Trophoblast cell (in vitro differentiated cells and primary cell): Measurements from ENCODE around the gene RFX2.
"Not testable (repeated sequence)": the region's sequence is repeated elsewhere in the genome, so short reads cannot be mapped to it uniquely, and the experiment has no call there.

Experiments used
- DNase-seq, 2 donors: peaks; one replicate each; pipeline ENCODE4 v3.0.0-alpha.2; 2016
- H2AFZ ChIP-seq: 2 replicates; pipeline ENCODE4 v1.6.1; 2013; ENCODE audit warnings: low read length, moderate library complexity, mild to moderate bottlenecking; ENCODE audit not compliant: insufficient read depth, poor library complexity
- H2AK5ac ChIP-seq: 2 replicates; pipeline ENCODE4 v1.6.1; 2013; ENCODE audit warnings: mild to moderate bottlenecking, low read length
- H2BK120ac ChIP-seq: 2 replicates; pipeline ENCODE4 v1.6.1; 2013; ENCODE audit warnings: low read length, mild to moderate bottlenecking, moderate library complexity; ENCODE audit not compliant: insufficient read depth, poor library complexity
- H2BK12ac ChIP-seq: 2 replicates; pipeline ENCODE4 v1.6.1; 2013; ENCODE audit warnings: mild to moderate bottlenecking, low read length, moderate library complexity
- H2BK5ac ChIP-seq: 2 replicates; pipeline ENCODE4 v1.6.1; 2013; ENCODE audit warnings: low read length, low read depth, moderate library complexity, mild to moderate bottlenecking; ENCODE audit not compliant: poor library complexity
- H3K14ac ChIP-seq: 2 replicates; pipeline ENCODE4 v1.6.1; 2013; ENCODE audit warnings: mild to moderate bottlenecking, low read length
- H3K18ac ChIP-seq: 2 replicates; pipeline ENCODE4 v1.6.1; 2013; ENCODE audit warnings: mild to moderate bottlenecking, low read length
- H3K23ac ChIP-seq: 2 replicates; pipeline ENCODE4 v1.6.1; 2013; ENCODE audit warnings: low read length
- H3K27ac ChIP-seq: 2 replicates; pipeline ENCODE4 v1.5.1; 2013; ENCODE audit warnings: low read depth, mild to moderate bottlenecking, inconsistent platforms, low read length, moderate library complexity
- H3K27me3 ChIP-seq: 2 replicates; pipeline ENCODE4 v1.6.1; 2013; ENCODE audit warnings: inconsistent platforms, mild to moderate bottlenecking, low read length, moderate library complexity; ENCODE audit not compliant: insufficient read depth
- H3K36me3 ChIP-seq, 2 experiments: 1 replicate in 1 of 2; 2 replicates in 1 of 2; pipeline ENCODE4 v1.6.1; 2013; ENCODE audit warnings: low read length in 2 of 2, mild to moderate bottlenecking in 2 of 2, moderate library complexity in 1 of 2; ENCODE audit not compliant: insufficient read depth in 2 of 2, control insufficient read depth in 1 of 2
- H3K4ac ChIP-seq: 2 replicates; pipeline ENCODE4 v1.6.1; 2013; ENCODE audit warnings: low read depth, mild to moderate bottlenecking, low read length, moderate library complexity
- H3K4me1 ChIP-seq, 2 experiments: 1 replicate in 1 of 2; 2 replicates in 1 of 2; pipeline ENCODE4 v1.6.1; 2013; ENCODE audit warnings: low read length in 2 of 2, mild to moderate bottlenecking in 2 of 2, moderate library complexity in 1 of 2; ENCODE audit not compliant: insufficient read depth in 2 of 2, control insufficient read depth in 1 of 2
- H3K4me2 ChIP-seq: 2 replicates; pipeline ENCODE4 v1.6.1; 2013; ENCODE audit warnings: inconsistent platforms, mild to moderate bottlenecking, low read length, moderate library complexity
- H3K4me3 ChIP-seq: 2 replicates; pipeline ENCODE4 v1.5.1; 2013; ENCODE audit warnings: mild to moderate bottlenecking, low read depth, low read length, inconsistent platforms
- H3K79me1 ChIP-seq: one replicate; pipeline ENCODE4 v1.6.1; 2013; ENCODE audit warnings: low read length
- H3K79me2 ChIP-seq: 2 replicates; pipeline ENCODE4 v1.6.1; 2013; ENCODE audit warnings: low read length, mild to moderate bottlenecking; ENCODE audit not compliant: control insufficient read depth, insufficient read depth, poor library complexity
- H3K9ac ChIP-seq: 2 replicates; pipeline ENCODE4 v1.6.1; 2013; ENCODE audit warnings: mild to moderate bottlenecking, low read length
- H3K9me3 ChIP-seq: 2 replicates; pipeline ENCODE4 v1.6.1; 2013; ENCODE audit warnings: low read depth, mild to moderate bottlenecking, control low read depth, inconsistent platforms, low read length; ENCODE audit not compliant: insufficient read depth
- H4K12ac ChIP-seq: 2 replicates; pipeline ENCODE4 v1.6.1; 2013; ENCODE audit warnings: low read depth, mild to moderate bottlenecking, low read length, moderate library complexity
- H4K8ac ChIP-seq: 2 replicates; pipeline ENCODE4 v1.6.1; 2013; ENCODE audit warnings: low read depth, mild to moderate bottlenecking, low read length, moderate library complexity
- H4K91ac ChIP-seq: one replicate; pipeline ENCODE4 v1.6.1; 2013; ENCODE audit warnings: low read depth, mild to moderate bottlenecking, low read length, moderate library complexity
- WGBS: extraction: QIAGEN DNeasy Blood & Tissue Kit; methylation state at CpG from one replicate; pipeline ENCODE4 v1.1.7; 2013; ENCODE audit warnings: missing lambda C conversion rate; ENCODE audit not compliant: insufficient read length, insufficient coverage; ENCODE audit errors: extremely low coverage; 5-methylcytosine and 5-hydroxymethylcytosine counted together

The RFX2 gene

DNA sequence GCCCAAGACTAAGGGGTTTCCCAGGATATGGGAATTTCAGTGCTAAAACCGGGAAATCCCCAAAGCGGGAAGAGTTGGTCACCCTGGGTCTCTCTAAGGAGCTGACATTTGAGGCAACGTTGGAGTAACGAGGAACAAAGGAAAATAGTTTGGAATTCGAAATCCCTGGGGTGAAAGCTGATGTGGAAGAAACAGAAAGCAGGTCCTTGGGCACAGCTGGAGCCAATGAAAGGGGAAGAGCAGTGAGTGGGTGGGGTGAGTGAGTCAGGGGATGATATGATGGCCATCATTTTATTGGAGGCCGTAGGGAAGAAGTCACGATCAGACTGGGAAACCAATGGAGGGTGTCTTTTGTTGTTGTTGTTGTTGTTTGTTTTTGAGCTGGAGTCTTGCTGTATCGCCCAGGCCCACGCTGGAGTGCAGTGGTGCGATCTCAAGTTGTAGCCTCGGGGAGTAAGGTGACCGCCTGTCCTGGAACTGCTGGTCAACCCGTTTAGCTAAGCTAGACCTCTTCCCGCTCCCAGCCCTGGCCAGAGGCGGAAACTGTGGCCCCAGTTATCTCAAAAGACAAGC is 3.4 kb upstream of the RFX2 start:
- Histone ChIP-seq H3K4me3 (no peak overlapping the region), H4K8ac (no peak overlapping the region), H2BK5ac (no peak overlapping the region), H2BK120ac (no peak overlapping the region), H3K36me3 (no peaks in the 10 kb centered on the region), H3K4ac (no peak overlapping the region), H3K9me3 (peaks cover 3% of the 10 kb centered on the region), H3K14ac (no peak overlapping the region), H2AK5ac (no peak overlapping the region), H3K79me2 (no peaks in the 10 kb centered on the region), H3K4me1 (peaks cover 7 to 8% of the 10 kb centered on the region in 2 experiments), H2BK12ac (no peak overlapping the region), H3K23ac (no peak overlapping the region), H3K79me1 (peaks cover 1% of the 10 kb centered on the region), H4K91ac (no peak overlapping the region), H3K27ac (no peak overlapping the region), H3K9ac (peak overlapping the region; percentile 8), H4K12ac (no peak overlapping the region), H3K18ac (no peak overlapping the region), H3K27me3 (peaks cover 12% of the 10 kb centered on the region), H3K4me2 (no peak overlapping the region), H2AFZ (no peak overlapping the region)
- no CpG with 5 or more reads among the region's 15 CpGs for WGBS
- no peak for DNase-seq

DNA sequence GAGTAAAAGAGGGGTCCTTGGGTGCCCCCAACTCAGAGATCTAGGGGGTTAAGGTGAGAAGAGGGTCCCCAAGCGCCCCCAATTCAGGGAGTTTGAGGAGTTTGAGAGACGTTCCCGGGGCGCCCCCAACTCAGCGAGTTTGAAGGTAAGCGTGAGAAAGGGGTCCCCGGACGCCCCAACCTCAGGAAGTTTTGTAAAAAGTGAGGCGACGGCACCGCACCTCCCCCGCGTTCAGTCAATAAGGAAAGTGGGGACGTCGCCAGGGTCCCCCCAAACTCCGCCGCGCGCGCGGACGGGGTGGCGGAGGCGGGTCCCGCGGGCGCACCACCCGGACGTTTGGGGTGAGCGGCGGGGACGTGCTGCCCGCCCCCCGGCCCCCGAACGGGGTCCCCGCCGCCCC is 353 bp downstream of the RFX2 start:
- no peak overlapping the region for H4K8ac ChIP-seq
- H3K27me3 ChIP-seq: peaks cover 16% of the 10 kb centered on the region
- peak overlapping the region; percentile 71 for H3K4me3 ChIP-seq
- H3K18ac ChIP-seq: no peak overlapping the region
- H3K4me2 ChIP-seq: peak overlapping the region; percentile 79
- no peak for DNase-seq
- H4K12ac ChIP-seq: no peak overlapping the region
- H3K9me3 ChIP-seq: peaks cover 3% of the 10 kb centered on the region
- no peak overlapping the region for H2BK120ac ChIP-seq
- H3K23ac ChIP-seq: no peak overlapping the region
- H2BK12ac ChIP-seq: no peak overlapping the region
- no peak overlapping the region for H3K14ac ChIP-seq
- H3K79me2 ChIP-seq: no peaks in the 10 kb centered on the region
- H4K91ac ChIP-seq: no peak overlapping the region
- no CpG with 5 or more reads among the region's 38 CpGs for WGBS
- H3K4ac ChIP-seq: no peak overlapping the region
- H2AK5ac ChIP-seq: no peak overlapping the region
- peaks cover 7 to 8% of the 10 kb centered on the region in 2 experiments for H3K4me1 ChIP-seq
- H3K27ac ChIP-seq: no peak overlapping the region
- no peak overlapping the region for H3K9ac ChIP-seq
- peaks cover 1% of the 10 kb centered on the region for H3K79me1 ChIP-seq
- H2BK5ac ChIP-seq: no peak overlapping the region
- H3K36me3 ChIP-seq: no peaks in the 10 kb centered on the region
- H2AFZ ChIP-seq: no peak overlapping the region

GRCh38 chr19:6108721-6109633 is 1.3 kb downstream of the RFX2 start:
- H4K12ac ChIP-seq: no peak overlapping the region
- H3K36me3 ChIP-seq: no peaks in the 10 kb centered on the region
- no CpG with 5 or more reads among the region's 47 CpGs for WGBS
- H3K4me3 ChIP-seq: no peak overlapping the region
- no peak overlapping the region for H2AK5ac ChIP-seq
- peaks cover 1% of the 10 kb centered on the region for H3K79me1 ChIP-seq
- no peak overlapping the region for H2BK120ac ChIP-seq
- DNase-seq: peak; percentile 35 to 67
- H4K91ac ChIP-seq: no peak overlapping the region
- peaks cover 7 to 8% of the 10 kb centered on the region in 2 experiments for H3K4me1 ChIP-seq
- H4K8ac ChIP-seq: no peak overlapping the region
- no peak overlapping the region for H3K14ac ChIP-seq
- H3K4me2 ChIP-seq: peak overlapping the region; percentile 79
- H2BK5ac ChIP-seq: no peak overlapping the region
- no peak overlapping the region for H3K4ac ChIP-seq
- H3K23ac ChIP-seq: no peak overlapping the region
- H3K27ac ChIP-seq: no peak overlapping the region
- no peak overlapping the region for H2BK12ac ChIP-seq
- H3K9ac ChIP-seq: no peak overlapping the region
- peaks cover 3% of the 10 kb centered on the region for H3K9me3 ChIP-seq
- H2AFZ ChIP-seq: no peak overlapping the region
- peaks cover 16% of the 10 kb centered on the region for H3K27me3 ChIP-seq
- H3K18ac ChIP-seq: no peak overlapping the region
- H3K79me2 ChIP-seq: no peaks in the 10 kb centered on the region

DNA sequence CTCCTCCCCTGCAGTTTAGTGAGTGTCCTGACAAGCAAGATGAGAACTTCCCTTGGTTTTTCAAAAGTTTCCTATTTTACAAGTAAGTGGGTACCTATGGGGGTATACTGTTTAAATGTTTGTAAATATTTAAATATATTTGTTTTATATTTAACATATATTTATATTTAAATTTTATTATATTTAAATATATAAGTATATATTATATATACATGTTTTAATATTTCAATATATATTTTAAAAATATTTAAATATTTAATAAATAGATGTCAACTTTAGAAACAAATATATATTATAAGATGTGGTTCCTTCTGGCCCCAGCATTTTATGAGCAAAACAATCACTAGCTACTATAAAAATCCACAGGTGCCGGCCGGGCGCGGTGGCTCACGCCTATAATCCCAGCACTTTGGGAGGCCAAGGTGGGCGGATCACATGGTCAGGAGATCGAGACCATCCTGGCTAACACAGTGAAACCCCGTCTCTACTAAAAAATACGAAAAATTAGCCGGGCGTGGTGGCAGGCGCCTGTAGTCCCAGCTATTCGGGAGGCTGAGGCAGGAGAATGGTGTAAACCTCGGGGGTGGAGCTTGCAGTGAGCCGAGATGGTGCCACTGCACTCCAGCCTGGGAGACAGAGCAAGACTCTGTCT is 3.5 kb downstream of the RFX2 start:
- H3K27me3 ChIP-seq: peaks cover 16% of the 10 kb centered on the region
- H3K4me3 ChIP-seq, H3K79me1 ChIP-seq, H3K18ac ChIP-seq, H4K12ac ChIP-seq, H2AK5ac ChIP-seq, H3K14ac ChIP-seq, H3K4ac ChIP-seq, H3K27ac ChIP-seq, H3K4me2 ChIP-seq, DNase-seq, H3K36me3 ChIP-seq, H2AFZ ChIP-seq, H3K4me1 ChIP-seq, H2BK120ac ChIP-seq, H3K23ac ChIP-seq, H2BK12ac ChIP-seq, H2BK5ac ChIP-seq, H3K79me2 ChIP-seq, H4K8ac ChIP-seq, H4K91ac ChIP-seq, H3K9ac ChIP-seq, H3K9me3 ChIP-seq: not testable (repeated sequence)
- WGBS: no CpG with 5 or more reads among the region's 15 CpGs
